Right ventricle myocardium inferior (tissue), 1 donor: ENCODE measurements around the gene ARL2BP. TPM values are rescaled to one million over a fixed set of nuclear protein-coding genes. Genes with fewer than 3 reads are reported as not detected.
"Not testable (repeated sequence)": the region's sequence is repeated elsewhere in the genome, so short reads cannot be mapped to it uniquely, and the experiment has no call there.

Experiments
- ATAC-seq: fragments of 200-7000 bp; cut with Tn5 transposase; one replicate; pipeline ENCODE4 v1.9.1; 2020; ENCODE audit warnings: mild to moderate bottlenecking, moderate library complexity
- DNase-seq: peaks from one replicate; pipeline ENCODE4 v3.0.0; 2021; ENCODE audit errors: missing footprints
- intact Hi-C: fragments of 100-400 bp; cut with DNase I; formaldehyde crosslinking; loops from one replicate; pipeline ENCODE4 v1.11.0; 2022
- total RNA-seq: library from RNA; stranded (reverse); fragmentation: NEBNext Ultra II Directional; extraction: Animal tissue kit (Norgen Biotek cat#: 25700); gene quantifications from one replicate; pipeline ENCODE4 v1.2.1, GENCODE V29; 2021
- donor health status: DM: no; HTN: yes; CAD: no; lungs with severe emphysema.

Gene ARL2BP
- total RNA-seq, 1 donor from 2014 or later = 64.1 TPM

DNA sequence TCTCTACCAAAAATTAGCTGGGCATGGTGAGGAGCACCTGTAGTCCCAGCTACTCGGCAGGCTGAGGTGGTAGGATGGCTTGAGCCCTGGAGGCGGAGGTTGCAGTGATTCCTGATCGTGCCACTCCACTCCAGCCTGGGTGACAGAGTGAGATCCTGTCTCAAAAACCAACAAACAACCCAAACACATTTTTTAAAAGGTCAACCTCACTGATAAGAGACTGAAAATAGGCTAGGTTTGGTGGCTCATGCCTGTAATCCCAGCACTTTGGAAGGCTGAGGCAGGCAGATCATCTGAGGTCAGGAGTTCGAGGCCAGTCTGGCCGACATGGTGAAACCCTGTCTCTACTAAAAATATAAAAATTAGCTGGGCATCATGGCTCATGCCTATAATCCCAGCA is 30.9 kb downstream of the ARL2BP start:
- DNase-seq, ATAC-seq, intact Hi-C loops: not testable (repeated sequence)

DNA sequence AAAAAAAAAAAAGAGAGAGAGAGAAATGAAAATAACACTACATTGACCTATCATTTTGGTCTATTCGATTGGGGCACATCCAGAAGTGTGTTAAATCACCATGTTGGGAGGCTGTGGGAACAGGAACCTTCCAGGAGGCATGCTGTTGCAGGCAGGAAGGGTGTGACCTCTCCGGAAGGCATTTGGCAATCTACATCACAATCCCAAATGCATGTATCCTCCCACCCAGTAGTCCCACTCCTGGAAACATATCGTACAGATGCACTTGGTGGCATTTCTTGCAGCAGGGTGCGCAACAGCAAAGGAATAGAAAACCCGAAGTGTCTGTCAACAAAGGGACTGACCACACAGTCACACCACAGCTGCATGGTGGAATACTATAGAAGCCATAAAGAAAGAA is 31.5 kb downstream of the ARL2BP start:
- peak; percentile 56 for ATAC-seq
- intact Hi-C loops = no loop called here
- no peak for DNase-seq

DNA sequence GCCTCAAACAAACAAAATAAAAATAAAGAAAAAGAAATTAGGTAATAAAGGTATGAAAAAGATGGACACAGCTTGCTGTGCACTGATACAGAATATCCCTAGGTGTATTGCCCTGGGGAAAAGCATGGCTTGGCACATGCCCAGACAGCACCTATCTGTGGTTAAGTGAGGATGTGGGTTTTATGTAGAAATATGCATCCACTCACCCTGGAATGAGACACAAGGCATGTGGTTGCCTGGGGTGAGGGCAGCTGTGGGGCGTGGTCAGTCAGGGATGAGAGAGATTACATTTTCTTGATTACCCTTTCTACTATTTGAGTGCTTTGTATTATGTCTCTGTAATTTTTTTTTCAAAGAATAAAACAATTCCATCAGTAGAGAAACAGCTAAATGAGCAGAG is 32.5 kb downstream of the ARL2BP start:
- intact Hi-C loops = no loop called here
- no peak for ATAC-seq
- DNase-seq = no peak

DNA sequence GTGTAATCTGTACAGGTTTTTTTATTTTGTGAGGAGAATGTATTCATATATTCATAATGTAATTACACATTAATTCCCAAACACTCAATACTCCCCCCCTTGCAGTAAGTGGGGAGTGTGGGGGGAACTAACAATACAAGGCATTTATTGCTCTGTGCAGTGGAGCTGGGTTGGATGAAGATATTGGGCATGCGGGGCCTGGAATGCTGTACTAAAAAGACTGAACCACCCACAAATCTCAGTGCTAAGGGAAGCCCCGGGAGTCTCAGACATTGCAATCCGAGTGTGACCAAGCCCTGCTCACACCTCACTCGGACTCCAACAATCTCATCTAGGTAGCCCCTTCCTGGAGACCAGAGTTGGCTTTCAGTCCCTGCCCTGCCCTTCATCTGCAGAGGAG is 33.4 kb downstream of the ARL2BP start:
- DNase-seq (no peak), ATAC-seq (no peak)
- intact Hi-C loops = no loop called here

DNA sequence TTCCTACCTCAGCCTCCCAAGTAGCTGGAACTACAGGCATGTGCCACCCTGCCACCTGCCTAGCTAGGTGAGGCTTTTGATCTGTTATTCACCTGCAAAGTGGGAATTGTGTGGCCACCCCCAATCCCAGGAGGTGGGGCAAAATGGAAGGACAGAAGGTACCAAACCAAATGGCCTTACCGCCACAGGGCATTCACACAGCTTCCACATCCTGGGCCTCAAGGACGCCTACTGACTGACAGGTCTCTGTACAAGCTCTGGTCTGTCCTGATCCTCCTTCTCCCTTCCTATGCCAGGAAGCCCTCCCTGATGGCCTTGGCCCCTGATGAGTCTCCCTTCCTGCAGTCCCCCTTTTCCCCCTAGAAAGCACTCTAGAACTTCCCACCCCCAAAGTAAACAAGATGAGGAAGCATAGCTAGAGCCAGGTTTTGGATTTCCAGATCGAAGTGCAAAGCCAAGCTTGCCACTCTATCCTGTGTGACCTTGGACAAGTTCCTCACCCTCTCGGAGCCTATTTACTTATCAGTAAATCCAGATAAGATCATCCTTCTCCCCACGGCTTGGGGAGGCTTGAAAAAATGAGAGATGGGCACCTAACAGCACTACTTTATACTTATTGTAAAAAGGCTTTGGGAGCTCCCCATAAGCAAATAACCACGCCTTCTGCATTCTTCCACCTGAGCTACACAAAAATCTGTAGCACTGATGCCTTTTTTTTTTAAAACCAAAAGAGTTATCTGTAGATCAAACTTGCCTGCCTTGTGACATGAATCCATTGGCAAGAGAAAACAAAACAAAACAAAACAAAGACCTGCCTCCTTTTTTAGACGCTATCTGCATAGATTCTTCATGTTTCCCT is 35.0 kb downstream of the ARL2BP start:
- ATAC-seq (no peak), DNase-seq (no peak)
- intact Hi-C loops = no loop called here

DNA sequence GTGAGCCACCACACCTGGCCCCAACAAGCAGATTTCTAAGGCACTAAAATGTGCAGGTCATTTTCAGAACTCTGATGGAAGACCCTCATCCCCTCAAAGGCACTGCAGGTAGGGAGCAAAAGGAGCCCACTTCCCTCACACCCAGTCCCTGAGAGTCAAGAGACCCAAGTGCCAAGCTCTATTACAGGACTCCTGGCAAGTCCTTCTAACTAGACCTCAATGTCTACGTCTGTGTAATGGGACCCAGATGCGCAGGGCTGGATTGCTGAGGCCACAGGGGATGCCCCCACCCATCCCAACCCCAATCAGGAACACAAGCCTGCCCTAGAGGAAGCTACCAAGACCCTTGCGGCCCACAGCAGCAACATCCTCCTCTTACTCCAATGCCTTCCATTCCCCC is 36.7 kb downstream of the ARL2BP start:
- ATAC-seq (no peak), DNase-seq (no peak)
- intact Hi-C loops = no loop called here

DNA sequence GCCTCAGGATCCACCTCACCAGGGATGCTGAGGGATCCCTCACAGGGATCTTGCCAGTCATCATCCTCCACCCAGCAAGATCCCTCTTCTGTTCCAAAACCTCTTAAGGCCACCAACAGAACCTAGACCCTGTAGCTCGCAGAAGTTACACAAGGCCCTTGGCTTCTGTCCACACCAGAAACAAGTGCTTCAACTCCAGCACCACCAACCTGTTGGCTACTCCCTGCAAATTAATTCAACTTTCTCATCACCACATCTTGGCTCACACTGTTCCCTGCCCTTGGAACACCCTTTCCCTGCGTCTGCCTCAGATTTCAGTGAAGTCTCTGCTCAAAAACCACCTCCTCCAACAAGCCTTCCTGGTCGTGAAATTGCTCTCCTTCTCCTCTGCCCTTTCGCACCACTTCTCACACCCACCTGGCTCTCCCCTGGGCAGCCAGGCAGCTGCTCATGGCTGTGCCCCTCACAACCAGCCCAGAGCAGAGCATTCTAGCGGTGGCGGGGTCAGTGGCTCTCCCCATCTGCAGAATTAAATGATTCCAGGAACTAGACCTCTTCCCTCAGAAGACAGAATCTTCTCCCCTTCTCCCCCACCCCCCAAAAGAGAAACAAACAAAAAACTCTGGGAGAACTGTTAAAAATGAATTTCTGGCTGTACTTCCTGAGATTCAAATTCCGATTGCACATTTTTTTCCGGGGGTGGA is 37.6 kb downstream of the ARL2BP start:
- ATAC-seq (no peak), DNase-seq (no peak)
- intact Hi-C loops = no loop called here

DNA sequence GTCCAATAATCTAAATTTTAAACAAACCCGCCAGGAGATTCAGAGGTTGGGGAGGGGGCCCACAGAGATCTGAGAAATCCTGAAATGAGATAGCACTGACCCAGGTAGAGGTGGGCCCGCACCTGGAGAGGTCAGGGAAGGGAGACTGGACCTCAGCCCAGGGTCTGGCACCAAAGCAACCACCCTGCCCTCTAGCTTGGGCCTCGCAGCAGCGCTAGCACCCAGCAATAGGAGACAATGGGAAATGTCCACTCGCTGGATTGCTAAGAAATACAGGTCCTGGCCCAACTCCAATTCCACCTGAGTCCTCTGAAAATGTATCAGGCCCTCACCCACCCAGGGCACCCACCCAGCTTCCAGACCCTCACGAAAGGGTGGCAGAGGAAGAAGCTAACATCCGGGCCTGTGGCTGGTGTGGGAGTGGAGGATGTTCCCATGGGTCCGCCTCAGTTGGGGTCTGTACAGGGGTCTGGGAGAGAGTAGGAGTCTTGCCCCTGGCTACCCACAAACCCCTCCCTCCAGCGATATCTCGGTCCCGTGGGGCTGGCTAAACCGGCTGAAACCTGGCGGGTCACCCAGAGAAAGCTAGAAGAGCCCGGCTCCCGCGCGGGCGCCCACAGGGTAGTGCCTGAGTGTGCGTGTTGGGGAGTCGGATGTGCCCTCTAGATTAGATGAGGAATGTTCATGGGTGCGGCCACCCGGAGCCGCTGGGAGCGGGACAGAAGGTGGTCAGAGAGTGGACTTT is 38.3 kb downstream of the ARL2BP start:
- DNase-seq (no peak), ATAC-seq (no peak)
- intact Hi-C loops = no loop called here

DNA sequence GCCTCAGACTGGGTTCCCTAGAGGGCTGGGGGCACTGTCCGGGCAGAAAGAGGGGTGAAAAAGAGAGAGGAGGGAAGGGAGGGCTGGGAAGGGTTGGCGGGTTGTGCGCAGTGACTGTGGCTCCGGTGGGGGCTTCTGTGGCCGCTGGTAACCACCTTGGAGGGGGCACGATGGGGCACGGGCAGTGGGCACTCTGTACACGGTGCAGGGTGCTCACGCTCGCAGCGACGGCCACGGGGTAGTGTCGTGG is 38.8 kb downstream of the ARL2BP start:
- DNase-seq (no peak), ATAC-seq (peak; percentile 8)
- intact Hi-C loops = no loop called here

DNA sequence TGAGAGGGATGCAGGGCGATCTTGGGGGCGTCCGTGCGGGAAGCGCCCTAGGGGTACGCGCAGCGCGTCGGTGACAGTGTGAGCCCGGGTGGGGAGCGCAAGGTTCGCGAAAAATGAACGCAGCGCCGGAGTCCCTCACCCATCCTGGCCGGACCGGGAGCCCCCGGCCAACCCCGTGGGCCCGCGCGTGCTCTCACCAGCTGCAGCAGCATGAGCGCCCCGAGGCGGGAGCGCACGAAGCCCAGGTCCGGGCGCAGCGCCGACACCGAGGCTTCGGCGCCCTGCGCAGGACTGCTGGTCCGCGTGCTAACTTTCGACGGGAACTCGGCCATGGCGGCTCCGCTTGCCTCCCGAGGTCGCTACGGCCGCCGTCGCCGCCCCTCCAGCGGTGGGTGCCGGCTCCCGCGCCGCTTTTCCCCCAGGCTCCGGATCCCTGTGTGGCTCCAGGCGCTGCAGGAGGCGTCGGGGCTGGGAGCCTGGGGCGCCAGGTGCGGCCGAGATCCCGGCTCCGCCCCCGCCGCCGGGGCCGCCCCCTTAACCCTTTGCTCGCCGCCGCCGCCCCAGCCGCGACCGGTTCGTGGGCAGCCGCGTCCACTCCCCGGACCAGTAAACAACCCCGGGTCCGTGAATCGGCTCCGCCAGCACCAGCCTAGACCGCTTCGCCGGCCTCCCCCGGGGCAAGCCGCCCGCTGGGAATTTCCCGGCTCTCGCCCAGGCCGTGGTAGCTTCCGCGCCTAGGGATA is 39.3 kb downstream of the ARL2BP start, which contains the start of gene PLLP:
Gene PLLP (minus strand): TSS at position 464 of the 743 bp plus-strand sequence. CDS start 132 bp downstream, at position 332.
- DNase-seq (peak; percentile 73), ATAC-seq (peak; percentile 68)
- intact Hi-C loops = no loop called here

DNA sequence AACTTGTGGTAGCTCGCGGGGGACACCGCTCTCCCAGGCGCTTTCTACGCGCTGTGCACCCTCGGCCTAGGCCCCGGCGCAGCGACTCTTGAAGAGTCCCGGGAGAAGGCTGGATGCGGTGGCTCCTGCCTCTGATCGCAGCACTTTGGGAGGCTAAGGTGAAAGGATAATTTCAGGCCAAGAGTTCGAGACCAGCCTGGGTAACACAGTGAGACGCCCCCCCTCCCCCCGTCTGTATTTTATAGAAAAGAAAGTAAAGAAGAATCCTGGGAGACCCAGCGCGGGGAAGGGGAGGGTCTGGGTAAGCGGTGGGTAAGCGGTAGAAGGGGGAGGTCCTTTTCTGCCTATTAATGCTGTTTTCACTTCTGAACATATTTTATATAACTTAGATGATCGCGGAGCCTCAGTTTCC is 39.9 kb downstream of the ARL2BP start:
- DNase-seq = no peak
- intact Hi-C loops = no loop called here
- peak; percentile 41 for ATAC-seq

DNA sequence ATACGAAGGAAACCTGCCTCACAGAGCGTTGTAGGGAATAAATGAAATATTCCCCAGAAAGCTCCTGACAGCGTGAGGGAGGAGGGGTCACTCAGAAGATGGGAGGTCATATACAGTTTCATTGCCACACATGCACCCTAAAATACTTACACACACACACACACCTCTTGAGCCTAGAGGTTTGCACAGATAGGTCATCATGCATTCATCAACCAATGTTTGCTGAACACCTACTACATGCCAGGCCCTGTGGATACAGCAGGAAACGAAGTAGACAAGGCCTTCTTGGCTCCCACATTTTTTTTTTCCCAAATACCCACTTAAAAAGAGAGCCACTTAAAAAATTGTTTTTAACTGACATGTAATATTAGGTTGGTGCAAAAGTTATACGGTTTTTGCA is 40.3 kb downstream of the ARL2BP start:
- no peak for ATAC-seq
- DNase-seq = no peak
- intact Hi-C loops = no loop called here

DNA sequence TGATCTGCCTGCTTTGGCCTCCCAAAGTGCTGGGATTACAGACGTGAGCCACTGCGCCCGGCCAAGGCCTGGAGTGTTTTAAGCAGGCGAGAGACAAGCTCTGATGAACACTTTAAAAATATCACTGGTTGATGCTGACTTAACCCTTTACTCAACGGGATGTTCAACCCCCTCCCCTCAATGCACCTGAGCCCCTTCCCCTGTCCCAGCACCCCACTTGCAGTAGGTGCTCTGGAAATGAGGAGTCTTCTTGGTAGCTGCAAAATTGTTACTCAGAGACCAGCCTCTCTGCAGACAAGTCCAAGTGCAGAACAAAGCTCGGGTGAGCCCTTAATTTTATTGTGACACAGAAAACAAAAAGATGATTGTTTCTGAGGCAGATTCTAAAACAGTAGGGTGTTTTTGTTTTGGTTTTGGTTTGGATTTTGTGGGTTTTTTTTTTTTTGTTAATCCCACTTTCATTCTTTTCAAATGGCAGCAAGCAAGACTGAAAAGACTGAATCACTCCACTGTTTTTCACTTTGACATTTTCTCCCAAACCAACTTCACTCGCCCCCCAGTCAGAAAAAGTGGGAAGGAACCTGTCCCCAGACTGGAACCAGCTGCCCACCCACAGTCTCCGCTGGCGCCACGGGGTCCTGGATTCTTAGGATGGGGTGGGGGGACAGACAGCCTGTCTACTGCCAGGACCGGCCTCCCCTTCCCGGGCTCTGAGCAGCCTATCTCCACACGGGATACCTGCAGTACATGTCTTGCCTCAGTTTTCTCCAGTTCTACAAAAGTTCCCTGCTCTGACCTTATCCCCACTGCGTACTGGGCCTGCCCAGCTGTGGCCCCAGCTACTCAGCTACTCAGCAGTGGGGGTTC is 44.6 kb downstream of the ARL2BP start:
- intact Hi-C loops = no loop called here
- no peak for ATAC-seq
- no peak for DNase-seq

DNA sequence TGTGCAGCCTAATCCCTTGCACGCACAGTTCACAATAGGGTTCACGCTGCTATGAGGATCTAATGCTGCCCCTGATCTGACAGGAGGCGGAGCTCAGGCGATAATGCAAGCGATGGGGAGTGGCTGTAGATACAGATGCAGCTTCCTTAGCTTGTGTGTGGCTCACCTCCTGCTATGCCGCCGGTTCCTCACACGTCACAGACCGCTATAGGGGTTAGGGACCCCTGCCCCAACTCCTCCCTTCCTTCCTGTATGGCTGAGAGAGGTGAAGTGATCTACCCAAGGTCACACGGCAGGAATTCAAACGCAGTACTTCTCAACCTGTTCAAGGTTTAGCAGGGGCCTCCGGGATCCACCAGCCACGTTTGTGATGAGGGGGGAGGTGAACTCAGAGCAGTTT is 52.8 kb downstream of the ARL2BP start:
- intact Hi-C loops = loop anchor here (2.0 kb wide), 1 partner anchor 53 kb away; the partner anchor contains the start of gene ARL2BP
- no peak for DNase-seq
- no peak for ATAC-seq

DNA sequence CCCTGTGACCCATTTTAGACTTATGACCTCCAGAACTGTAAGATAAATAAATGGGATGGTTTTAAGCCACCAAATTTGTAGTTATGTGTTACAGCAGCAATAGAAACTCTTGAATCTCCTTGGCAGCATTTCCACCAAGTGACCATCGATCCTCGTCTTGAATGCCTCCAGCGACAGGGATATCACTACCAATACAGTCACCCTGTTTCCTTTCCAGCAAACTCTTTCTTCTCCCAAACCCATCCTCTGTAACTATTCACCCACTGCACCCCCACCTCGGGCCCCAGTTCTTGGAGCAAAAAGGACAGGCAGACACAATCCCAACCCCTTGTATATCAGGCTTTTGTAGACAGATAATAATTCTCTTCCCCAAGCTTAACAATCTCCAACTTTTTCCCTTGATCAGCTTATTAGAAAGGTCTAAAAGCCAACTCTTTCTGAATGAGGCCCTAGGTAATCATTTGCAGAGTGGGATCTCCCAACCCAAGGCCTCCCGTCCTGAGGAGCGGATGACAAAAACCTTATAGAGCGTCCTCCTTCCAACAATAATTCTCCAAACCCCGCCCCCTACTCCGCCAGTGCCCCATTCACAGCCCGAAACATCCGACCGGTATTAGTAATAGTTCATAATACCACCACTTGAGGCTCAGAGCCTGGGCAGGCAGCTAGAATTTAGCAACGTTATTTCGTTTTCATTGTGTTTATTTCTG is 54.1 kb downstream of the ARL2BP start:
- ATAC-seq = peak; percentile 18
- DNase-seq = no peak
- intact Hi-C loops = loop anchor here (1.0 to 2.0 kb wide), 2 partner anchors 54 to 112 kb away; partner anchors contain the start of gene ARL2BP

DNA sequence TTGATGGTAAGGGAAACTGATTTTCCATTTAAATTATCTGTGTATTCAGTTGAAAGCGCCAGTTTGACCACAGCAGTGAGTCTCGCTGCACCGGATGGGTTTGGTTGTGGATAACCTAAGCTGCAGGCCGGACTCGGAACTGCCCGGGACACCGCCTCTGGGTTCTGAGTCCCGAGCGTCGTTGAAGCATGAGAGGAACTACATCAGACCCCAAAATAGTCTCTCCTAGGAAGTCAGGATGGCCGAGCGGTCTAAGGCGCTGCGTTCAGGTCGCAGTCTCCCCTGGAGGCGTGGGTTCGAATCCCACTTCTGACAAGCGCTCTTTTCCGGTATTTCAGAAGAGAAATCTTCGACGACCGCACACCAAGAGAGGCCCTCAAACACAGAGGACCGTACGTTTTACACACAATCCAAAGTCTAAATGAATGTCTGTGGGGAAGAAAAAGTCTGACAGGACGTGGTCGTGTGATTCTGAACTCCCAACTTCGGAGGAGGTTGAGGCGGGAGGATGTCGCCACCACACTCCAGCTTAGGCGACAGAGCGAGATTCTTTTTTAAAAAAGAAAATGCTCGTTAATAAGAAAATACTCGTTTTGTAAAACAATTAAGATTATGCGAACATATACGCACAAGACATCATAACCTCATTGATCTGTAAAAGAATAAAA is 54.8 kb downstream of the ARL2BP start:
- ATAC-seq (peak; percentile 86), DNase-seq (peak; percentile 91)
- intact Hi-C loops = loop anchor here (1.0 to 5.0 kb wide), 5 partner anchors 55 to 237 kb away; partner anchors contain the start of genes ARL2BP and CCDC102A
